ENCODE data around the gene SPRYD7.

Gene SPRYD7

GRCh38 chr13:49975826-49976225, 39.7 kb upstream of the SPRYD7 start:
- TF ChIP-seq CTCF (IDR thresholded peaks at IDR 0.05; ENCODE audit: unreplicated experiment in 3 of 3) = no peak
- H3K27ac Mint-ChIP-seq = no peak overlapping the region

GRCh38 chr13:49972709-49973108, 36.6 kb upstream of the SPRYD7 start:
- Mint-ChIP-seq H3K27ac (no peak overlapping the region), H3K27me3 (ENCODE audit: low read depth) (no peaks in the 10 kb centered on the region), H3K9me3 (peaks cover 3% of the 10 kb centered on the region), H3K4me3 (no peak overlapping the region), H3K4me1 (no peaks in the 10 kb centered on the region), H3K36me3 (ENCODE audit: low read depth) (peaks cover 17% of the 10 kb centered on the region)
- no peak for TF ChIP-seq CTCF (IDR thresholded peaks at IDR 0.05; ENCODE audit: unreplicated experiment in 3 of 3)

More at GRCh38 chr13:49975826-49976225, 39.7 kb upstream of the SPRYD7 start:
- Mint-ChIP-seq H3K27me3 (ENCODE audit: low read depth) (no peaks in the 10 kb centered on the region), H3K4me1 (peaks cover 4% of the 10 kb centered on the region), H3K4me3 (no peak overlapping the region), H3K9me3 (no peaks in the 10 kb centered on the region), H3K36me3 (ENCODE audit: low read depth) (peaks cover 6% of the 10 kb centered on the region)

- Mint-ChIP-seq H3K4me1 (no peaks in the 10 kb centered on the region), H3K9me3 (peaks cover 35% of the 10 kb centered on the region), H3K36me3 (ENCODE audit: low read depth) (peaks cover 61% of the 10 kb centered on the region), H3K27ac (no peak overlapping the region), H3K4me3 (no peak overlapping the region), H3K27me3 (ENCODE audit: low read depth) (no peaks in the 10 kb centered on the region)
- TF ChIP-seq CTCF (IDR thresholded peaks at IDR 0.05; ENCODE audit: unreplicated experiment in 3 of 3) = no peak
Observed at GRCh38 chr13:49967456-49967855, 31.3 kb upstream of the SPRYD7 start.

- Mint-ChIP-seq H3K4me1 (no peaks in the 10 kb centered on the region), H3K4me3 (no peak overlapping the region), H3K36me3 (ENCODE audit: low read depth) (peaks cover 49% of the 10 kb centered on the region), H3K27ac (no peak overlapping the region), H3K27me3 (ENCODE audit: low read depth) (no peaks in the 10 kb centered on the region), H3K9me3 (peaks cover 31% of the 10 kb centered on the region)
- no peak for TF ChIP-seq CTCF (IDR thresholded peaks at IDR 0.05; ENCODE audit: unreplicated experiment in 3 of 3)
Observed at GRCh38 chr13:49958321-49958720, 22.2 kb upstream of the SPRYD7 start.

- Mint-ChIP-seq H3K9me3 (peaks cover 19% of the 10 kb centered on the region), H3K4me3 (no peak overlapping the region), H3K36me3 (ENCODE audit: low read depth) (peaks cover 29% of the 10 kb centered on the region), H3K27ac (no peak overlapping the region), H3K27me3 (ENCODE audit: low read depth) (no peaks in the 10 kb centered on the region), H3K4me1 (no peaks in the 10 kb centered on the region)
- no peak for TF ChIP-seq CTCF (IDR thresholded peaks at IDR 0.05; ENCODE audit: unreplicated experiment in 3 of 3)
Observed at GRCh38 chr13:49956131-49956530, 20.0 kb upstream of the SPRYD7 start.

- no peak for TF ChIP-seq CTCF (IDR thresholded peaks at IDR 0.05; ENCODE audit: unreplicated experiment in 3 of 3)
- Mint-ChIP-seq H3K4me3 (no peak overlapping the region), H3K27me3 (ENCODE audit: low read depth) (no peaks in the 10 kb centered on the region), H3K9me3 (peaks cover 11% of the 10 kb centered on the region), H3K4me1 (no peaks in the 10 kb centered on the region), H3K36me3 (ENCODE audit: low read depth) (peaks cover 18% of the 10 kb centered on the region), H3K27ac (no peak overlapping the region)
Observed at GRCh38 chr13:49954674-49955455, 18.7 kb upstream of the SPRYD7 start.

All from nephron (organoid).